Measurements from ENCODE around the gene NOD2.

NOD2 gene

GRCh38 chr16:50778284-50779163 is 85.1 kb downstream of the NOD2 start:
- Mint-ChIP-seq H3K9me3 (no peaks in the 10 kb centered on the region), H3K4me3 (no peak overlapping the region), H3K36me3 (ENCODE audit: low read depth) (peaks cover 57% of the 10 kb centered on the region), H3K4me1 (ENCODE audit: low read depth) (peaks cover 39% of the 10 kb centered on the region), H3K27ac (peak overlapping the region; percentile 60), H3K27me3 (ENCODE audit: low read depth) (no peaks in the 10 kb centered on the region)

GRCh38 chr16:50781043-50781442 is 87.6 kb downstream of the NOD2 start:
- peaks cover 62% of the 10 kb centered on the region for H3K36me3 Mint-ChIP-seq (ENCODE audit: low read depth)
- peak overlapping the region; percentile 73 for H3K27ac Mint-ChIP-seq

GRCh38 chr16:50781518-50781917 is 88.1 kb downstream of the NOD2 start:
- H3K36me3 Mint-ChIP-seq (ENCODE audit: low read depth), result peaks cover 66% of the 10 kb centered on the region
- H3K27me3 Mint-ChIP-seq (ENCODE audit: low read depth), result no peaks in the 10 kb centered on the region
- no peak overlapping the region for H3K4me3 Mint-ChIP-seq
- H3K4me1 Mint-ChIP-seq (ENCODE audit: low read depth), result peaks cover 37% of the 10 kb centered on the region
- H3K9me3 Mint-ChIP-seq, result no peaks in the 10 kb centered on the region
- peak overlapping the region; percentile 73 for H3K27ac Mint-ChIP-seq

More at GRCh38 chr16:50781043-50781442, 87.6 kb downstream of the NOD2 start:
- H3K9me3 Mint-ChIP-seq, result no peaks in the 10 kb centered on the region
- H3K27me3 Mint-ChIP-seq (ENCODE audit: low read depth), result no peaks in the 10 kb centered on the region
- peaks cover 37% of the 10 kb centered on the region for H3K4me1 Mint-ChIP-seq (ENCODE audit: low read depth)
- no peak overlapping the region for H3K4me3 Mint-ChIP-seq

Measured in T-helper 1 cell treated with Interleukin-12 subunit alpha and Interleukin-12 subunit beta and Interleukin-4 antibody, amounts not matched to agents 30 μg/mL and 1 μg/mL, for 36 hours (primary cell).